Ovary (tissue), 9 donors: ENCODE measurements around the gene CRAMP1. TPM values are rescaled to one million over a fixed set of nuclear protein-coding genes. Genes with fewer than 3 reads are reported as not detected.

Source experiments
- DNase-seq, 5 donors: peaks; one replicate each; pipeline ENCODE4 v3.0.0-alpha.2; 2019 to 2020
- H3K27ac ChIP-seq, 2 donors: fragments of 200-600 bp; one replicate each; pipeline versions ENCODE4 v1.5.1 to v1.8.0; 2019 to 2022
- H3K27me3 ChIP-seq: fragments of 200-600 bp; one replicate; pipeline ENCODE4 v1.8.0; 2022
- H3K36me3 ChIP-seq: fragments of 200-600 bp; sonication (generic); one replicate; pipeline ENCODE4 v1.5.1; 2019
- H3K4me1 ChIP-seq: one replicate; pipeline ENCODE4 v1.8.1; 2013; ENCODE audit warnings: mild to moderate bottlenecking, moderate library complexity; ENCODE audit not compliant: insufficient read depth
- H3K4me3 ChIP-seq: fragments of 200-600 bp; sonication (generic); one replicate; pipeline ENCODE4 v1.5.1; 2017
- H3K9me3 ChIP-seq, 2 donors: fragments of 200-600 bp in 1 of 2; sonication (generic) in 1 of 2; one replicate each; pipeline versions ENCODE4 v1.5.1 to v1.8.1; 2013 to 2019; ENCODE audit warnings: mild to moderate bottlenecking in 1 of 2, moderate library complexity in 1 of 2
- CTCF ChIP-seq, 3 donors: fragments of 450-650 bp in 2 of 3; fragments of 200-600 bp in 1 of 3; IDR thresholded peaks; one replicate each; pipeline versions ENCODE4 v1.5.1 to v1.8.0; 2016 to 2022; ENCODE audit warnings: antibody characterized with exemption in 3 of 3, mild to moderate bottlenecking in 1 of 3
- EP300 ChIP-seq: sonication (generic); formaldehyde crosslinking; IDR thresholded peaks from one replicate; pipeline ENCODE4 v1.6.1; 2017; ENCODE audit warnings: antibody characterized with exemption
- POLR2A ChIP-seq: fragments of 450-650 bp; IDR thresholded peaks from one replicate; pipeline ENCODE4 v1.6.1; 2017; ENCODE audit warnings: antibody characterized with exemption, mild to moderate bottlenecking, moderate library complexity
- WGBS, 3 donors: extraction: QIAGEN DNeasy Blood & Tissue Kit in 1 of 3; methylation state at CpG; one replicate each; pipeline versions ENCODE4 v1.1.5 to v1.1.7; 2013 to 2017; 5-methylcytosine and 5-hydroxymethylcytosine counted together
- intact Hi-C, 4 donors: fragments of 100-400 bp; cut with DNase I; formaldehyde crosslinking; loops; one replicate each; pipeline versions ENCODE4 v1.11.0 to v1.15.1; 2022 to 2023
- polyA plus RNA-seq, 2 donors: library from polyadenylated mRNA; stranded (reverse); fragments of 200-250 nt in 1 of 2; fragments of 350-450 nt in 1 of 2; fragmentation: Illumina TruSeq in 1 of 2; extraction: RNeasy Lipid Tissue Mini Kit (QIAGEN cat#74804) in 1 of 2; gene quantifications; one replicate each; pipeline ENCODE4 v1.2.3, GENCODE V29; 2013 to 2014
- total RNA-seq, 7 donors: library from RNA; depleted of rRNA in 2 of 7; stranded (reverse); fragments of >200 nt in 2 of 7; fragmentation: NEBNext Ultra II Directional in 3 of 7; extraction: Animal tissue kit (Norgen Biotek cat#: 25700) in 3 of 7; gene quantifications; one replicate each; pipeline versions ENCODE4 v1.1.0 to v1.2.4, GENCODE V29; 2016 to 2023
- donor health status: DM: no; HTN: no; CAD: no; lungs with moderate emphysema.
- donor health status: DM: no; HTN: no; CAD: no.
- donor health status: Bipolar disorder and iron deficiency.
- donor health status: DM: yes; HTN: yes; CAD: no.
- donor health status: DM: no; HTN: no; CAD: no.
- donor health status: DM: yes; HTN: yes; CAD: no.

The CRAMP1 gene
- total and polyA plus RNA-seq, 9 donors = 6.9 to 21.0 (median 17.4) TPM

DNA sequence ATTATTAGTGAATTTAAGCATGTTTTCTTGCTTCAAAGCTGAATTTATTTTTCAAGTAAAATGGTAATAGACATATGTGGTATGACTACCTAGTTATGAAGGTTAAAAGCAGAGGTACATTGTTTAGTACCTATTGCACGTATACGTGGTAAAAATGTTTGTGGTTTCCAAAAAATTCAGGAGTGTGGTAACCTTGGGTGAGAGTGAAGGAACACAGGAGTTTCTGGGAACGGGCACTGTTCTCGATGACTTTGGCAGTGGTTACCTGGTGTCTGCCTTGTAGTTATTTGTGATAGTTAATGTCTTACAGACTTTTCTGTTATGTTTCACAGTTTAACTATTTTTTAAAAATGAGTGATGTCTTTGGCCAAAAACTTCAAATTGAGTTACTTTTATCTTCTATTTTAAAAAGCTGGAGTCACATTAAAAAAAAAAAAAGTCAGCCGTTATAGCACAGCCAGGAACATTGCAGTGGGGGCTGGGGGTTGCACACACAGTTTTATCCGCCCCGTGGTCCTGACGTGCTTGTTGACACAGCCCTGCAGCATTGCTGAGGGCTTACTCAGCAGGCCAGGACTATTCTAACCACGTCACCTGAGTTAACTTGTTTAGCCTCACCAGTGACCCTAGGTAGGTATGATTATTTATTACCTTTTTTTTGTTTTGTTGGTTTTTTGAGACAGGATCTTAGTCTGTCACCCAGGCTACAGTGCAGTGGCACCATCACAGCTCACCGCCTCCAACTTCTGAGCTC lies 76.8 kb downstream of the CRAMP1 start:
- H3K9me3 ChIP-seq = no peaks in the 10 kb centered on the region
- TF ChIP-seq EP300 = no peak
- no peak for TF ChIP-seq CTCF (IDR thresholded peaks at IDR 0.05)
- TF ChIP-seq POLR2A = no peak
- no peaks in the 10 kb centered on the region for H3K27me3 ChIP-seq
- intact Hi-C loops = loop anchor here in 1 of 4 donors (10.0 kb wide), 1 partner anchor 1164 kb away; the partner anchor contains the start of gene CAPN15
- no peaks in the 10 kb centered on the region for H3K36me3 ChIP-seq
- no peak overlapping the region for H3K27ac ChIP-seq
- no peak for DNase-seq
- no peaks in the 10 kb centered on the region for H3K4me1 ChIP-seq
- H3K4me3 ChIP-seq = no peak overlapping the region
- WGBS, 3 donors = 78 to 83% (median 80%) methylated on average over 10 of the region's 10 CpGs

DNA sequence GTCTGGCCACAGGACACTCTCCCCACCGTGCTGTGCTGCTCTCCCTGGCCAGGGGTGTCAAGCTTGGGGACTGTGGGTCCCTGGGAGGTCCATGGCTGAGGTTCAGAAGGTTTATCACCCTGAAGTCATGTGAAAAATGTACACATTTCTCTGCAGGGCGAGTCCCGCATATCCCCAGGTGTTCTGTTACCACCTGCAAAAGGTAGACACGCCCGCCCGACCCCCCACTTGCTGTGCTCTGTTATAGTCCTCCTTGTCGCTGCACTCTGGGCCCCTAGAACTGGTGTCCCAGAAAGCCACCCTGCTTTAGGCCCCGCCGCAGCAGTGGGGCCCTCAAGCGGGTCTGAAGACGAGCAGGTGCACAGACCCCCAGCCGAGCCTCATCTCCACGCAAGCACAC lies 77.7 kb downstream of the CRAMP1 start:
- intact Hi-C loops = loop anchor here in 2 of 4 donors (10.0 kb wide), 2 partner anchors 215 to 1165 kb away; partner anchors contain the start of genes CAPN15 (in 1 of the 2) and CLCN7 (in 1 of the 2)
- Histone ChIP-seq H3K4me3 (no peak overlapping the region), H3K27ac (no peak overlapping the region)

DNA sequence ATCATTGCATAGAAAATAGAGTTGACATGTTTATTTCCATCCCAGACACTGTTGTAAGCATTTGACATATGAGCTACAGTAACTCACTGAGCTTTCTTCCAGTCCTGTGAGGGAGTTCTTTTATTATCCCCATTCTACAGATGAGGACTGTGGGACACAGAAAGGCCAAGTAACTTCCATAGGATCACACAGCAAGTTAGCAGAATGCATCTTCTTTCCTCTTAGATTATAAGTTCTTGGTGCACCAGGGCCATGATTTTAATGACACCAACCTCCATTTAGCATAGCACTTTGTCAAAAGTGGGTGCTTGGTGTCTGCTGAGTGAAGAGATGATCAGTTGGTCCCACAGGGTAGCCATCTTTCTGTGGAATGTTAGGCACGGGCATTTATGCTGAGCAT lies 78.7 kb downstream of the CRAMP1 start:
- H3K9me3 ChIP-seq = no peaks in the 10 kb centered on the region
- H3K36me3 ChIP-seq = no peaks in the 10 kb centered on the region
- H3K4me1 ChIP-seq = no peaks in the 10 kb centered on the region
- no peak for TF ChIP-seq EP300
- no peak for TF ChIP-seq POLR2A
- TF ChIP-seq CTCF (IDR thresholded peaks at IDR 0.05) = no peak
- intact Hi-C loops = loop anchor here in 1 of 4 donors (10.0 kb wide), 1 partner anchor 216 kb away; the partner anchor contains the start of gene CLCN7
- no peak overlapping the region for H3K27ac ChIP-seq
- H3K27me3 ChIP-seq = no peaks in the 10 kb centered on the region
- H3K4me3 ChIP-seq = no peak overlapping the region
- 86 to 94% (median 90%) methylated on average over 1 of the region's 1 CpG for WGBS, 3 donors
- no peak for DNase-seq

More for the DNA sequence above, 77.7 kb downstream of the CRAMP1 start:
- Histone ChIP-seq H3K27me3 (no peaks in the 10 kb centered on the region), H3K36me3 (no peaks in the 10 kb centered on the region), H3K9me3 (no peaks in the 10 kb centered on the region), H3K4me1 (no peaks in the 10 kb centered on the region)
- TF ChIP-seq EP300 (no peak), CTCF (IDR thresholded peaks at IDR 0.05) (no peak), POLR2A (no peak)
- no peak for DNase-seq
- 94 to 97% (median 96%) methylated on average over 13 of the region's 13 CpGs for WGBS, 3 donors

DNA sequence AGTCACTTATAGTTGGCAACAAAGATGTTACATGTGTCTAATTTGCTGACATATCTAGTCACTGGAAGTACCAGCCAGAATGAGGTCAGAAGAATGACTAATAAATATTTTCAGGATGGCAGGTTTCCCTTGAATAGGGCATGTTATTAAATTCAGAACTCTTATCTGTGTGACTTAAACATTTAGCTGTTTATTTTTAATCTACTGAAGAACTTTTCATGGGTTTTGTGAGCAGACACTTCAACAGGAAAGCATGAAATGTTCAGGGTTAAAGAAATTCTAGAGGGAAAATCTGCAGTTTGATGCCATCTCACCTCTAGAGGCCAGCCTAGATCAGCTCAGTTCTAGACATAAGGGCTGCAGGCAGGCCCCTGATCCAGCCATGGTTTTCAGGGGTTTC lies 79.1 kb downstream of the CRAMP1 start:
- Histone ChIP-seq H3K27me3 (no peaks in the 10 kb centered on the region), H3K27ac (no peak overlapping the region), H3K9me3 (no peaks in the 10 kb centered on the region), H3K4me3 (no peak overlapping the region), H3K36me3 (no peaks in the 10 kb centered on the region), H3K4me1 (no peaks in the 10 kb centered on the region)
- TF ChIP-seq POLR2A (no peak), EP300 (no peak), CTCF (IDR thresholded peaks at IDR 0.05) (no peak)
- DNase-seq = no peak
- intact Hi-C loops = loop anchor here in 1 of 4 donors (10.0 kb wide), 1 partner anchor 216 kb away; the partner anchor contains the start of gene CLCN7
